A172 (cell line): ENCODE data around the gene ZC3H10. TPM values are rescaled to one million over a fixed set of nuclear protein-coding genes. Genes with fewer than 3 reads are reported as not detected.
"Not testable (repeated sequence)": the region's sequence is repeated elsewhere in the genome, so short reads cannot be mapped to it uniquely, and the experiment has no call there.

Experiments
- DNase-seq: peaks from one replicate; pipeline ENCODE4 v3.0.0-alpha.2; 2015; ENCODE audit warnings: low spot score
- total RNA-seq: library from RNA; depleted of rRNA; stranded (reverse); fragments of >200 nt; shearing (Covaris generic); gene quantifications from 2 replicates; pipeline ENCODE4 v1.2.3, GENCODE V29; 2014

Gene ZC3H10
- total RNA-seq, 1 experiment from 2014 or later: 1.8 TPM

GRCh38 chr12:56154818-56155217 is 36.8 kb downstream of the ZC3H10 start:
- DNase-seq: no peak

GRCh38 chr12:56155256-56155845 is 37.3 kb downstream of the ZC3H10 start:
- DNase-seq: no peak

GRCh38 chr12:56156464-56157200 is 38.6 kb downstream of the ZC3H10 start:
- not testable (repeated sequence) for DNase-seq

GRCh38 chr12:56157201-56158028 is 39.3 kb downstream of the ZC3H10 start:
- no peak for DNase-seq

GRCh38 chr12:56158029-56158925 is 40.2 kb downstream of the ZC3H10 start, which contains the start of gene MYL6:
TSS of gene MYL6 (plus strand) at chr12:56158359. CDS start at chr12:56158402, 43 bp downstream.
- DNase-seq: peak; percentile 98

GRCh38 chr12:56158926-56159461 is 40.9 kb downstream of the ZC3H10 start:
- peak; percentile 76 for DNase-seq

- DNase-seq: no peak
These were observed 41.6 kb downstream of the ZC3H10 start for GRCh38 chr12:56159482-56160192.

GRCh38 chr12:56160193-56160763 is 42.2 kb downstream of the ZC3H10 start:
- DNase-seq: peak; percentile 58

- no peak for DNase-seq
These were observed 43.0 kb downstream of the ZC3H10 start for GRCh38 chr12:56160894-56161689.

- no peak for DNase-seq
These were observed 43.8 kb downstream of the ZC3H10 start for GRCh38 chr12:56161690-56162351.

- no peak for DNase-seq
These were observed 44.6 kb downstream of the ZC3H10 start for GRCh38 chr12:56162468-56163290.

- DNase-seq: no peak
These were observed 45.7 kb downstream of the ZC3H10 start for GRCh38 chr12:56163533-56164344.

- no peak for DNase-seq
These were observed 46.3 kb downstream of the ZC3H10 start for GRCh38 chr12:56164345-56164729.

- DNase-seq: no peak
These were observed 47.3 kb downstream of the ZC3H10 start for GRCh38 chr12:56165369-56165768.

- no peak for DNase-seq
These were observed 51.2 kb downstream of the ZC3H10 start for GRCh38 chr12:56169229-56169759.

GRCh38 chr12:56172839-56173238 is 54.8 kb downstream of the ZC3H10 start:
- DNase-seq: no peak
